Left lobe of liver (tissue), 2 donors: ENCODE measurements around the gene NAPSA. TPM values are rescaled to one million over a fixed set of nuclear protein-coding genes. Genes with fewer than 3 reads are reported as not detected.
"Not testable (repeated sequence)": the region's sequence is repeated elsewhere in the genome, so short reads cannot be mapped to it uniquely, and the experiment has no call there.

Experiments used
- ATAC-seq: fragments of 200-7000 bp; cut with Tn5 transposase; one replicate; pipeline ENCODE4 v1.9.1; 2020; ENCODE audit warnings: mild to moderate bottlenecking, moderate library complexity
- DNase-seq: peaks from one replicate; pipeline ENCODE4 v3.0.0-alpha.2; 2020; ENCODE audit warnings: low spot score
- total RNA-seq: library from RNA; stranded (reverse); gene quantifications from one replicate; pipeline ENCODE4 v1.2.1, GENCODE V29; 2021
- donor health status: DM: no; HTN: no; CAD: no; lungs with moderate emphysema.
- donor health status: DM: no; HTN: yes; CAD: no.

NAPSA gene
- total RNA-seq, 1 donor from 2014 or later: 3.3 TPM

DNA sequence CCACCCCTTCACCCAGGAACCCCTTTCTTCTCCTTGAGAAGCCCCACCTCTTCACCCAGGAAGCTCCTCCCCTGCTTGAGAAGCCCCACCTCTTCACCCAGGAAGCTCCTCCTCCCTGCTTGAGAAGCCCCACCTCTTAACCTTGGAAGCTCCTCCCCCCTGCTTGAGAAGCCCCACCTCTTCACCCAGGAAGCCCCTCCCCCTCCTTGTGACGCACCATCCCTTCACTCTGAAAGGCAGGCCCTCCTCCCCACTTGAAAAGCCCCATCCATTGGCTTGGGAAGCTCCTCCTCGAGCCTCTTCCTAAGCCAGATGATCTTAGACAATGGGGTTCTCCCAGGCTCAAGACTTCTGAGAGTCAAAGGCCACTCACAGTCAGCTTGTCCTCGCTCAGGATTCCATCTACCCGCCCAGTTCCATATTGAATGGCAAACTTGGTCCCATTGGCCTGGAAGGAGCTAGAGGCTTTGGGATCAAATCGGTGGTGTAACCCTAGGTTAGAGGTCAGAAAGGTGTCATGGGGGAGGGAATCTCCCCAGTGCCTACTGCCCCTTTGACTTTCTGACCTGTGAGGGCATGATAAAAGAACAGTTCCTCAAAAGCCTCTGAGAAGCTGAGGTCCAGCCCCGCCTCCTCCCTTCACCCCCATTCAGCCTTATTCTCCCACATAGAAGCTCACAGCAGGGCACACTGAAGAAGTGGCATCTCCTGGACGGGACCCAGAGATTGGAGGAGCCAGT is 4.0 kb downstream of the NAPSA start:
- DNase-seq (no peak), ATAC-seq (no peak)

DNA sequence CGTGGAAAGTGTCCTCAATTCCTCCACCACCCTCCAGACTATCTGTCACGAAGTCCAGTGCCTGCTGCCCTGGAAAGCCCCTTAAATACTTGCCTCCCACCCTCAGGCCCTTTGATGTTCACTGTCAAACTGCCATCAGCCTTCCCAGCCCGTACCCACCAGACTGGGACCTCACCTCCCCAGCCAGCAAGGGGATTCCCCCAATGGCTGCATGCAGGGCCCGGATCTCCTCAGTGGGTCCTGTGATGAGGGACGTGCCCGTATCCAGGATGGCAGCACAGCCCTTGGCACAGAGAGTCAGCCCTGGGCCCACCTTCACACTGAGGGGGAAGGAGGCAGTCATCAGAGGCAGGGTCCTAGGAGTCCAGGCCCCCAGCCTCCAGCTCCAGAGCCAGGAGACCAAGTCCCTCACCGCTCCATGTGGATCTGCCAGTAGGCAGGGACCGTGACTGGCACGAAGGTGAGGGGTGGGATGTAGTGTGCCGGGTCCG is 6.1 kb downstream of the NAPSA start:
- no peak for ATAC-seq
- DNase-seq: no peak

DNA sequence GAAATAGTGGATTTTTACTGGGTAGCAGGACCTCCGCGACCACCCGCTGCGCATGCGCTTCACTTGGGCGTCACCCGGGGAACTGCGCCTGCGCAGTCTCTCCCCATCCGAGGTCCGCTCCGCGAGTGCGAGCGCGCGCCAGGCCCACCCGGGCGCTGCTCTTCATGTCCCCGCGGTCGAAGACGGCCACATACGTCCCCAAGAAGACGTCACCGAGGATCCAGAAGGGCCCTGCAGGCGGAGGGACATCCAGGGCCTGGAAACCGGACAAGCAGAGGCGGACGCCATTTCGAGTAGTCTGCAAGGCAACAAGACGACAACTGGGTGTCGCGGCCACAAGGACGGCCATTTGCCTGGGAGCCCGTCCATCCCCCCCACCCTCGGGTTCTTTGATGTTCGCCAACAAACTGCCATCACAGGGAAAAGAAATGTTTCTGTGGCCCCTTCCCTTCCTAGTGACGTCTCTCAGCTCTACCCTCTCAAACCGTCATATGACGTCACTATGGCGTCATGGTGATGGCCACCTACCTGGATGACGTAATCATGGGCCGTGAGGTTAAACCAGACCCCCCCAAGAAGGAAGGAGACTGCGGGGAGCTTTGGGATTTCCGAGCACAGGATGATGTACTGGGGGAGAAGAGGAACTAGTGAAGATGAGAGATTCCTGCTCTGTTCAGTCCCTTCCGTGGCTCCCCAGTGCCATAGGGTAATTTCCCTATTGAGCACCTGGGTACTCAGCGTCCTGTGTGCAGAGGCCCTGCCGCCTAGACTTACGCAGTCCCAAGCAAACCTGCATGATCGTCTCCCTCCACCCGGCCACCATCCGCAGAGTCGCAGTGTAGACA is 6.7 kb downstream of the NAPSA start:
- ATAC-seq (peak; percentile 50), DNase-seq (peak; percentile 71)

DNA sequence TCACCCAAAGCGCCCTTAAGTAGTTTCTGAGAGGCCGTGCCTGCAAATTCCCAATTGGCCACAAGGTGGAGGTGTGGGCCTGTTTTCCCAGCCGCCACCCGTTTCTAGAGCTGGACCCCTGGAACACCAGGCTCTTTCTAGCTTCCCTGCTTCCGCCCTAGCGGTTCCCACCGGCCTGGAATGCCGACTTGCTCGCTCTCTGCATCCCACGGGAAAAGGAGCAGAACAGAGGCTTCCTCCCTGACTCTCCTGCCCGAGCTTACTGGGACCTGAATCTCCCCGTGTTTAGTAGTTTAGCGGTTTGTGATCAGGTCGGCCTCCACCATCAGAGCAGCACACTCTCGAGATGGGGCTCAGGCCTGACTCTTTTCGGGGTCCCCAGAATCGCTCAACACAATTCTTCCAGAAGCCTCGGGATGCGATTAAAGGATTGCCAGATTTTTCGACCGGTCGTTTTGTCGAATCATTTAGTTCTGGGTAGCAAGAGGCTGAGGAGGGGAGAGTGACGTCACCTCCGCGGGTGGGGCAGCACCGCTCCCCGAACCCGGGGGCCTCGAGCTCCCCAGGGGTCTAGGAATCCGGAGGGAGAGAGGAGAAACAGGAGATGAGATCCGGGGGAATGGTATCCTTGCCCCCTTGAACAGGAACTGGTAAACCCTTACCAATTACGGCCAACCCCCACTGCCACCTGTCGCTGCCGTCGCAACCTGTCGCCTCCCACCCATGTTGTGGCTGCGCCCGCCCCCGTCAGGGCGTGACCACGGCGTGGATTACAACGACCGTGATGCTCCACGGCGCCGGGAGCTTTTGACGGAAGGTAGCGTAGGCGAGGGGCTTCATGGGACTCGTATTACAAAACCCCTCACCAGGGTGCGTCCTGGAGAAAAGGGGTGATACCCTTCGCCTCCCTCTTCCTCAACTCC is 8.0 kb downstream of the NAPSA start:
- ATAC-seq (peak; percentile 84), DNase-seq (peak; percentile 75)

DNA sequence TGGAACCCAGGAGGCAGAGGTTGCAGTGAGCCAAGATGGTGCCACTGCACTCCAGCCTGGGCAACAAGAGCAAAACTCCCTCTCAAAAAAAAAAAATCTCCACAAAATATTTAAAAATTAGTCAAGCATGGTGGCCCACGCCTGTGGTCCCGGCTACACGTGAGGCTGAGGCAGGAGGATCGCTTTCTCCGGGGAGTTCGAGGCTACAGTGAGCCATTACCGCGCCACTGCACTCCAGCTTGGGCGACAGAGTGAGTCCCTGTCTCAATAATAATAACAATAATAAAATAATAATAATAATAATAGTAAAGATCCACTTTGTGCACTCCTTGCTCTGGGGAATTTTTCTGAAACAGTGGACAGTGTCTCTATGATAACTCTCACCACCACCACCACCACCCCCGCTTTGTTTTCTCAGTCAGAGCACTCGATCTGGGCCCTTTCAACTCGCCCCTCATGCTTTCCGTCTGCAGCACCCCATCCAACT is 8.7 kb downstream of the NAPSA start:
- ATAC-seq (no peak), DNase-seq (no peak)

DNA sequence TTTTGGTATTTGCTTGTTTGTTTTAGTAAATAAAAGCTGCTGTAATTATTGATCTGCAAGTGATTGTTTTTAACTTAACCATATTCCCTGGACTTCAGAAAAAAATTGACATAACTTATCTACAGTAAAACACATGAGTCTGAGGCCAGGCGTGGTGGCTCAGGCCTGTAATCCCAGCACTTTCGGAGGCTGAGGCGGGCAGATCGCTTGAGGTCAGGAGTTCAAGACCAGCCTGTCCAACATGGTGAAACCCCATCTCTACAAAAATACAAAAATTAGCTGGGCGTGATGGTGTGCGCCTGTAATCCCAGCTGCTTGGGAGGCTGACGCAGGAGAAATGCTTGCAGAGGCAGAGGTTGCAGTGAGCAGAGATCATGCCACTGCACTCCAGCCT is 12.0 kb downstream of the NAPSA start:
- not testable (repeated sequence) for DNase-seq, ATAC-seq

DNA sequence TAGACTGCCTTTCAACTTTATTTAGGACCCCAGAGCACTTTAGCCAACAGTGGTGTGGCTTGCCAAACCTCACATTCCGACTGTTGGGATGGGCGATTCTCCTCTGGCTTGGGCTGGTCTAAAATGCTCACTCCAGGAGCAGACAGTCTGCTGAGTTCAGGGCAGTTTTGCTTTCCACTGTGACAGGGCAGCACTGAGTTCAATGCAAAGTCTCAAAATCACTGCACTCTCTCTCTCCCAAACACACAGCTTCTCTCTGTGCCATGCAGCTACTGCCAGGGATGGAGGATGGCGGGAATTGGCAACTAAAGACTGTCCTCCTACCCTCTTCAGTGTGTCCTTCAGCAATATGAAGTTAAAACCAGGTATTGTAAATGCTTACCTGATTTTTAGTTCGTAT is 13.2 kb downstream of the NAPSA start:
- ATAC-seq (peak; percentile 82), DNase-seq (no peak)

DNA sequence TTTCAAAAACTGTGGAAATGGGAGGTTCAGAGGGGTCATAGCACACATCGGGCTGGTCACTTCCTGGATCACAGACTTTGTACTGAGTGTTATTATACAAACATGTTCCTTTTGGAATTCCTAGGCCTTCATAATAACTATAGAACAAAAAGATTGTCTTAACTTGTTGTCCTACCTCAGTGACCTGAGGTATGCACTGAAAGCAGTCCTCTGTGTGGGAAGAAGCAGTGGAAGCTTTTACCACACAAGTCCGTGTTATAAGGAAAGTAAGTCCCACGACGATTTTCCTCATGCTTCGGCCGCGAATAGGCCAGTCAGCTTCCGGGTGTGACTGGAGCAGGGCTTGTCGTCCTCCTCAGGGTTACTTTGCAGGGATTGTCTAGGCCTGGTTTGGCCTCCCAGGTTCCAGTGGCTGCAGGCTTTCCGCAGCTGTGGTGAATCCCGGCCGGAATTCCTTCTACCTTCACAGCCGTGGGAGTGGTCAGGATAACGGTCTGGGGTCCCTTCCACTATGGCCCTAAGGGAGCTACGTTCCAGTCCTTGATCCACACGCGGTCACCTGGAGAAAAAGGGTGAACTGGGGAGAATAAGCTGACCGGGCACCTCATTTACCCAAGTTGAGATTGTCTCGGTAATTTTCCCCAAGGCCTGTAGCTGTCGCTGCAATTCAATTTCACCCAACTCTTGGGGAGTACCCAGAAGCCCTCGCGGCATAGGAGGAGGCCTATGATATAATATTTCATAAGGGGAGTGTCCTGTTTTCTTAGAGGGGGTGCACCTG is 16.0 kb downstream of the NAPSA start:
- ATAC-seq (no peak), DNase-seq (no peak)

DNA sequence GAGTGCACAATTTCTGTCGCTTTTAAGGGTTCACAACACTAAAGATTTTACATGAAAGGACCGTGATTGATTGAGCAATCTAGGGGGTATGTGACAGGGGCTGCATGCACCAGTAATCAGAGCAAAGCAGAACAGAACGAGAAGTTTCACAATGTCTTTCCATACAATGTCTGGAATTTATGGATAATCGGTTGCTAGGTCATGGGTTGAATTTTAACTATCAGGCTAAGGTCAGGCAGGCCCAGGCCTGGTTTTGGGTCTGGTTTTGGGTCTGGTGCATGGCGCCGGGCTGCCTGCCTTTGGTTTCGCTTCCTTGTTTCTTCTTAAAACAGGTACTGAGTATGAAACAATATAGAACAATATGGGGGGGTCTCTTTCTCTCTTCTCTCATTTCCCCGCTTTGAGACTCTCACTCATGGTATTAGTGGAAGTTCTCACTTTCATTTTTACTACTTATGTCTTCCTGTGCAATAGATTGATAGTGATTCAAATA is 18.3 kb downstream of the NAPSA start:
- not testable (repeated sequence) for DNase-seq, ATAC-seq

DNA sequence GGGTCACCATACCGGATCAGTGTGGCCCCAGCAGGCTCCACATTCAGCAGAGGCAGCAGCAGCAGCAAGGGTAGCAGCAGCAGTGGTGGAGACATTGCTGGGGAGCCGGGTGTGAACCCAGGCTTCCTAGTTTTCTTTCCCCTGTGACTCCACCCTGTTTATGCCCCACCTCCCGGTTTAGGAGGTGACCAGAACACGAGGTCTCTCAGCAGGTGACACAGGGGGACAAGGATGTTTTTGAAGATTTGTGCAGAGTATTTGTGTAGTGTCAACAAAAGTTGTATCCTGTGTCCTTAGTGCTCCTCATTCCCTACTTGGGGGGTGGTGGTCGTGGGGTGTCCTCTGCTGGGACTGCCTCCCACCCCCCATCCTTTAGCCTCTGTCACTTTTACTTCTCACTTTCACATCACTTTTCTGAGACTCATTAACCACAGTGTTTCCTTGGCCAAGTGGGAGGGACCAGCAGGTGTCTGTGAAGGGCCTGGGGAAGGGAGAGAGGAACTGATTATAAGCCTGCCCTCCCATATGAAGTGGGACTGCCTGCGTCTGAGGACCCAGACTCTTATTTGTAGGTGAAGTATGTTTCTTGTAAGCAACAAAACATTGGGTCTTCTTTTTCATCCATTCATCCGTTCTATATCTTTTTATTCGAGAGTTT is 20.6 kb downstream of the NAPSA start:
- DNase-seq (no peak), ATAC-seq (peak; percentile 37)

DNA sequence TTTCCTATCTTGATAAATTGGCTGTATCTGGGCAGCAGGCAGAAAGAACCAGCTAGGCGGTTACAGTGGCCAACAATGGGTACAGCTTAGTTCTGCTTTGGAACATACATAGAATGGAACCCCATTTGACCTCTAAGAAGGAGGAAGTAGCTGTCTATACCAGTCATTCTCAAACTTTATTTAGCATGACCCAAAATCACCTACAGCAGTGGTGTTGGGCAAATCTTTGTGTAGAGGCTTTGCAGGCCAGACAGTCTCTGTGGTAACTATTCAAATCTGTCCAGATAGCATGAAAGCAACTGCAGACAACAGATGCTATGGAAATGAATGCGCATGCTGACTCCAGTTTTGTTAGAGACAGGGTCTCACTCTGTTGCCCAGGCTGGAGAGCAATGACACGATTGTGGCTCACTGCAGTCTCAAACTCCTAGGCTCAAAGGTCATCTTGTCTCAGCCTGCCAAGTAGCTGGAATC is 24.3 kb downstream of the NAPSA start:
- DNase-seq: no peak
- peak; percentile 53 for ATAC-seq

DNA sequence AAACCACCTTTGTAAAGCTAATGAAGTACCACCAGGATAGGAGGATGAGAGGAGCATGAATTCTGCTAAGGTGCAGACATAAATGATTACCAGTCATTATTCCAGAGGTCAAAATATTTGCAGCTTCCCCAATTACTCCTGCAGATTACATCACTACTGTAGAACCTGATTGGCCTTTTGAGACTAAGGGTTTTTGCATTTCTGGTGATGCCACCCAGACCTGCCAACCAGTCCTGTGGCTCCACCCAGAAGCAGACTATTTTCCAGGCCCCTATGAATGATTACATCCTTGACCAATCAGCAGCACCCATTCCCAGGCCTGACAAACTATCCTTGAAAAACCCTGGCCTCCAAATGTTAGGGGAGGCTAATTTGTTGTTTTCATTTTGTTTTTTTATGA is 25.1 kb downstream of the NAPSA start:
- no peak for DNase-seq
- ATAC-seq: no peak

DNA sequence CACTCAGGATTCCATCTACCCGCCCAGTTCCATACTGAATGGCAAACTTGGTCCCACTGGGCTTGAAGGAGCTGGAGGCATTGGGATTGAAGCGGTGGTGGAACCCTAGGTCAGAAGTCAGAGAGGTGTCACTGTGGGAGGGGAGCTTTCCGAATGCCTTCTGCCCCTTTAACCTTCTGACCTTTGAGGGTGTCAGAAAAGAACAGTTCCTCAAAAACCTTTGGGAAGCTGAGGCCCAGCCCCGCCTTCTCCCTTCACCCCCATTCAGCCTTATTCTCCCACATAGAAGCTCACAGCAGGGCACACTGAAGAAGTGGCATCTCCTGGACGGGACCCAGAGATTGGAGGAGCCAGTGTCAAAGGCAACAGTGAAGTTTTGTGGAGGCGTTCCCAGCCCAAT is 28.4 kb downstream of the NAPSA start:
- not testable (repeated sequence) for ATAC-seq, DNase-seq

DNA sequence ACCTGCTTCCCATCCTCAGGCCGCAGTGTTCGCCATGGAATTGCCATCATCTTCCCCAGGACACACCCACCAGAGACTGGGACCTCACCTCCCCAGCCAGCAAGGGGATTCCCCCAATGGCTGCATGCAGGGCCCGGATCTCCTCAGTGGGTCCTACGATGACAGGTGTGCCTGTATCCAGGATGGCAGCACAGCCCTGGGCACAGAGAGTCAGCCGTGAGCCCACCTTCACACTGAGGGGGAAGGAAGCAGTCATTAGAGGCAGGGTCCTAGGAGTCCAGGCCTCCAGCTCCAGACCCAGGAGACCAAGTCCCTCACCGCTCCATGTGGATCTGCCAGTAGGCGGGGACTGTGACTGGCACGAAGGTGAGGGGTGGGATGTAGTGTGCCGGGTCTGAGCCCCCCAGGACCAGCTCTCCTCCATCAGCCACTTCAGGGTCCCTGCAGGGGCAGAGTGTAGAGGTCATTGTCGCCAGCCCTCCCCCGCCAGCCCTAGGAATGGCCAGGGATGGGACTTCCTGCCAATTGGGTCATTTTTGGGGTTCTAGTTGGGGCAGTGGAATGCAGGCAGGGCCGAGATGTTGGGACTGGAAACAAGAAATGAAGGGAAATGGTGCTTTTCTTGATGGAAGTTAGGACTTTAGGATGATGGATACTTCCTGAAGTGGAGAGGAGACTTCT is 30.6 kb downstream of the NAPSA start:
- ATAC-seq (no peak), DNase-seq (no peak)

DNA sequence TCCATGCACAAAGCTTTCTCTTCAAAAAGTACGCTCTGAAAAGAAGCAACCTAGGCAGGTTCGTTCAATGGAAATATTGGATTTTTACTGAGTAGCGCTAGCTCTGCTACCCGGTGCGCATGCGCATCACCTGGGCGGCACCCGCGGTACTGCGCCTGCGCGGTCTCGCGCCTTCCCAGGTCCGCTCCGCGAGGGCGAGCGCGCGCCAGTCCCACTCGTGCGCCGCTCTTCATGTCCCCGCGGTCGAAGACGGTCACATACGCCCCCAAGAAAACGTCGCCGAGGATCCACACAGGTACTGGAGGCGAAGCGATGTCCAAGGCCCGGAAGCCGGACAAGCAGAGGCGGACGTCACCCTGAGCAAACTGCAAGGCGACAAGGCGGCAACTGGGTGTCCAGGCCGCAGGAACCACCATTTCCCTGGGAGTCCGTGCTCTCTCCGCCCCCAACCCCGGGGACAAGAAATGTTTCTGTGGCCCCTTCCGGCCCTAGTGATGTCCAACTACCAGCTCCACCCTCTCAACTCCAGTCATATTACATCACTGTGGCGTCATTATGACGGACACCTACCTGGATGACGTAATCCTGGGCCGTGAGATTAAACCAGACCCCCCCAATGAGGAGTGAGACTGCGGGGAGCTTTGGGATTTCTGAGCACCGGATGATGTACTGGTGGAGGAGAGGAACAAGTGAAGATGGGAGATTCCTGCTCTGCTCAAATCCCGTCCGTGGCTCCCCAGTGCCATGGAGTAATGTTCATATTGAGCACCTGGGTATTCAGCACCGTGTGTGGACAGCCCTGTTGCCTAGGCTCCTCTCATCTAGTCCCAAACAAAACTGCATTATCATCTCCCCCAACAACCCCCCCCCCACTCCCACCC is 31.5 kb downstream of the NAPSA start:
- ATAC-seq (peak; percentile 24), DNase-seq (peak; percentile 88)

DNA sequence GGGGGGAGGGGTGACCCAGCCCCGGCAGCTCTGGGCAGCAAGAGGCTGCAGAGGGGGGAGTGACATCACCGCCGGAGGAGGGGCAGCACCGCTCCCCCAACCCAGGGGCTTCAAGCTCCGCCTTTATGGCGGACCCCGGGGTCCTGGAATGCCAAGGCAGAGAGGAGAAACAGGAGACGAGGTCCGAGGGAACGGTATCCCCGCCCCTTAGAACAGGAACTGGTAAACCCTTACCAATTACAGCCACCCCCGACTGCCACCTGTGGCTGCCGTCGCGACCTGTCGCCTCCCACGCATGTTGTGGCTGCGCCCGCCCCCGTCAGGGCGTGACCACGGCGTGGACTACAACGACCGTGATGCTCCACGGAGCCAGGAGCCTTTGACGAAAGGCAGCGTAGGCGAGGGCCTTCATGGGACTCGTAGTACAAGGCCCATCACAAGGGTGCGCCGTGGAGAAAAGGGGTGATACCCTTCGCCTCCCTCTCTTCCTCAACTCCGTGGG is 32.2 kb downstream of the NAPSA start:
- peak; percentile 69 for ATAC-seq
- peak; percentile 93 for DNase-seq
